Measurements from ENCODE around the gene RGS7. TPM values are rescaled to one million over a fixed set of nuclear protein-coding genes. Genes with fewer than 3 reads are reported as not detected.

RGS7 gene
- total and polyA plus RNA-seq, 10 of the 15 experiments (the other 5 are each of a cell fraction or from before 2014, with no cell fraction given), result not detected

GRCh38 chr1:240993004-240993403 lies 364.0 kb downstream of the RGS7 start:
- 0% methylated on average over 1 of the region's 2 CpGs for WGBS (ENCODE audit: insufficient coverage, insufficient replicate concordance, low lambda C conversion rate, missing lambda C conversion rate)
- DNase-seq (ENCODE audit: low read depth, low spot score), result no peak
- in situ Hi-C loops (cut with MboI), result no loop called here
- Histone ChIP-seq H3K4me1 (ENCODE audit: control insufficient read depth, insufficient read depth, low read length) (no peaks in the 10 kb centered on the region), H4K20me1 (ENCODE audit: control insufficient read depth, insufficient read depth) (no peaks in the 10 kb centered on the region), H3K27me3 (replicated peaks in 1 of 2; ENCODE audit: control insufficient read depth in 2 of 2, insufficient read depth in 2 of 2, low read length in 1 of 2) (no peaks in the 10 kb centered on the region), H3K4me3 (no peak overlapping the region), H3K9me3 (replicated peaks; ENCODE audit: control insufficient read depth, insufficient read depth, low read length) (no peaks in the 10 kb centered on the region), H3K79me2 (ENCODE audit: control insufficient read depth, insufficient read depth, low read length) (no peaks in the 10 kb centered on the region), H3K9ac (ENCODE audit: control insufficient read depth, insufficient read depth, low read length) (no peak overlapping the region), H3K27ac (ENCODE audit: control insufficient read depth, insufficient read depth) (no peak overlapping the region), H3K4me2 (ENCODE audit: control insufficient read depth, insufficient read depth) (no peak overlapping the region), H3K36me3 (ENCODE audit: control insufficient read depth in 2 of 2, insufficient read depth in 2 of 2, low read length in 1 of 2) (no peaks in the 10 kb centered on the region), H2AFZ (ENCODE audit: control insufficient read depth, low read depth, low read length) (no peak overlapping the region)
- ChIA-PET SMC1A (ENCODE audit: uncharacterized antibody, unreplicated experiment) (no interaction called here), RAD21 (ENCODE audit: unreplicated experiment) (no interaction called here), POLR2A (no interaction called here), CTCF (no interaction called here)
- no peak for ATAC-seq
- TF ChIP-seq TCF3 (IDR thresholded peaks at IDR 0.05; ENCODE audit: borderline replicate concordance, insufficient read depth, low read depth, low read length) (no peak), SRF (IDR thresholded peaks at IDR 0.05; ENCODE audit: low read depth in 2 of 2, low read length in 2 of 2) (no peak), IRF4 (IDR thresholded peaks at IDR 0.05; ENCODE audit: low read depth, low read length) (no peak), CREM (IDR thresholded peaks at IDR 0.05; ENCODE audit: low read depth) (no peak), SMC3 (IDR thresholded peaks at IDR 0.05; ENCODE audit: borderline replicate concordance, low read length) (no peak), RFX5 (IDR thresholded peaks at IDR 0.05; ENCODE audit: low read depth, low read length) (no peak), NBN (IDR thresholded peaks at IDR 0.05) (no peak)
- TF ChIP-seq, protein P1, sequence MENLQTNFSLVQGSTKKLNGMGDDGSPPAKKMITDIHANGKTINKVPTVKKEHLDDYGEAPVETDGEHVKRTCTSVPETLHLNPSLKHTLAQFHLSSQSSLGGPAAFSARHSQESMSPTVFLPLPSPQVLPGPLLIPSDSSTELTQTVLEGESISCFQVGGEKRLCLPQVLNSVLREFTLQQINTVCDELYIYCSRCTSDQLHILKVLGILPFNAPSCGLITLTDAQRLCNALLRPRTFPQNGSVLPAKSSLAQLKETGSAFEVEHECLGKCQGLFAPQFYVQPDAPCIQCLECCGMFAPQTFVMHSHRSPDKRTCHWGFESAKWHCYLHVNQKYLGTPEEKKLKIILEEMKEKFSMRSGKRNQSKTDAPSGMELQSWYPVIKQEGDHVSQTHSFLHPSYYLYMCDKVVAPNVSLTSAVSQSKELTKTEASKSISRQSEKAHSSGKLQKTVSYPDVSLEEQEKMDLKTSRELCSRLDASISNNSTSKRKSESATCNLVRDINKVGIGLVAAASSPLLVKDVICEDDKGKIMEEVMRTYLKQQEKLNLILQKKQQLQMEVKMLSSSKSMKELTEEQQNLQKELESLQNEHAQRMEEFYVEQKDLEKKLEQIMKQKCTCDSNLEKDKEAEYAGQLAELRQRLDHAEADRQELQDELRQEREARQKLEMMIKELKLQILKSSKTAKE (IDR thresholded peaks at IDR 0.05; ENCODE audit: low read depth, poor library complexity, severe bottlenecking), result no peak
- TF ChIP-seq, protein P2, sequence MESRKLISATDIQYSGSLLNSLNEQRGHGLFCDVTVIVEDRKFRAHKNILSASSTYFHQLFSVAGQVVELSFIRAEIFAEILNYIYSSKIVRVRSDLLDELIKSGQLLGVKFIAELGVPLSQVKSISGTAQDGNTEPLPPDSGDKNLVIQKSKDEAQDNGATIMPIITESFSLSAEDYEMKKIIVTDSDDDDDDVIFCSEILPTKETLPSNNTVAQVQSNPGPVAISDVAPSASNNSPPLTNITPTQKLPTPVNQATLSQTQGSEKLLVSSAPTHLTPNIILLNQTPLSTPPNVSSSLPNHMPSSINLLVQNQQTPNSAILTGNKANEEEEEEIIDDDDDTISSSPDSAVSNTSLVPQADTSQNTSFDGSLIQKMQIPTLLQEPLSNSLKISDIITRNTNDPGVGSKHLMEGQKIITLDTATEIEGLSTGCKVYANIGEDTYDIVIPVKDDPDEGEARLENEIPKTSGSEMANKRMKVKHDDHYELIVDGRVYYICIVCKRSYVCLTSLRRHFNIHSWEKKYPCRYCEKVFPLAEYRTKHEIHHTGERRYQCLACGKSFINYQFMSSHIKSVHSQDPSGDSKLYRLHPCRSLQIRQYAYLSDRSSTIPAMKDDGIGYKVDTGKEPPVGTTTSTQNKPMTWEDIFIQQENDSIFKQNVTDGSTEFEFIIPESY (IDR thresholded peaks at IDR 0.05), result no peak
- FAIRE-seq, result no peak
- no TSS peak for BruUV-seq (replicated peaks)
- intact Hi-C loops (cut with micrococcal nuclease; ENCODE audit: unreplicated experiment), result no loop called here

All from GM12878 (cell line).